Mucosa of stomach (tissue), 1 donor: ENCODE results near the gene TRDN.

Experiments
- H3K27me3 ChIP-seq: one replicate; pipeline ENCODE4 v1.7.0; 2013; ENCODE audit warnings: mild to moderate bottlenecking, low read length; ENCODE audit not compliant: control insufficient read depth, insufficient read depth
- H3K36me3 ChIP-seq: one replicate; pipeline ENCODE4 v1.7.0; 2013; ENCODE audit warnings: low read length; ENCODE audit not compliant: control insufficient read depth, insufficient read depth
- H3K4me1 ChIP-seq: one replicate; pipeline ENCODE4 v1.7.0; 2013; ENCODE audit warnings: mild to moderate bottlenecking, low read length; ENCODE audit not compliant: control insufficient read depth, insufficient read depth
- H3K4me3 ChIP-seq: one replicate; pipeline ENCODE4 v1.7.0; 2013; ENCODE audit warnings: low read length
- H3K9ac ChIP-seq: one replicate; pipeline ENCODE4 v1.7.0; 2013; ENCODE audit warnings: mild to moderate bottlenecking, low read length, moderate library complexity
- H3K9me3 ChIP-seq: one replicate; pipeline ENCODE4 v1.7.0; 2013; ENCODE audit warnings: mild to moderate bottlenecking, low read length, moderate library complexity; ENCODE audit not compliant: control insufficient read depth
- donor health status: Pancreatic carcinoma.

The TRDN gene

DNA sequence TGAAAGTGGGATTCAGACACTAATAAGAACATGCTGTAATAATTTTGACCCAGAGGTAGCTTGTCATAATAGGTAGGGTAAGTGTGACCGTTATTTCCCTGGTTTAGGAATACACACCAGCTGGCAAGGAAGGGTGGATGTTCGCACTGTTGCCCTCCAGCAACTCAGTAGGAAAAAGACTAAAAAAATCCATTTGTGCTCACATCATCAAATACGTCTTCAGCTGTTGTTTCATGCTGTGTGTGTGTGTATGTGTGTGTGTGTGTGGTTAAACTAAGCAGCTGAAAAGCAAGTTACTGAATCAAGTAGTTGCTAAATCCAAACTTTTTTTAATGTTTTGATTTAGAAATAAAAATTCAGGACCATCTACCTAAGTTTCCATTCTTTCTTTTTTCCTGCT, 218.7 kb downstream of the TRDN start:
- Histone ChIP-seq H3K4me1 (no peaks in the 10 kb centered on the region), H3K9ac (no peak overlapping the region), H3K4me3 (no peak overlapping the region), H3K27me3 (no peaks in the 10 kb centered on the region), H3K9me3 (no peaks in the 10 kb centered on the region), H3K36me3 (no peaks in the 10 kb centered on the region)

DNA sequence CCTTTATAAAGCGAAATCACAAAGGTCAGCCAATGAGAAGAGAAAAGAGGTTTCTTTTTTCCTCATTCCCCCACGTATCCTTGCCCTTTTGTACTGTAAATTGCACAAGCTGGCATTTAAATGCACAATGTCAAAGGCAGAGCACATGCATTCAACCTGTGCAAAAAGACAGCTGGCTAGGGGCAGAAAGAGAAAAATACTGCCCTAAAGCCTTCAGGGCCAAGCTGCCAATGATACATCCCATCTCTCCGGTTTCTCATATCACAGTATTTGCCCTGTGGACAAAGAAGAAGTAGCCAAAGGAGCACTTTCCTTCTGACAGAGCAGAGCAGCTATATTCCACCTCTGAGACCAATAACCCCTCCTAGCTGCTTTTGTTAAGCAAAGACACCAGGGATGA, 219.2 kb downstream of the TRDN start:
- H3K36me3 ChIP-seq = no peaks in the 10 kb centered on the region
- no peak overlapping the region for H3K4me3 ChIP-seq
- H3K4me1 ChIP-seq = no peaks in the 10 kb centered on the region
- H3K9ac ChIP-seq = no peak overlapping the region
- H3K27me3 ChIP-seq = no peaks in the 10 kb centered on the region
- H3K9me3 ChIP-seq = no peaks in the 10 kb centered on the region

DNA sequence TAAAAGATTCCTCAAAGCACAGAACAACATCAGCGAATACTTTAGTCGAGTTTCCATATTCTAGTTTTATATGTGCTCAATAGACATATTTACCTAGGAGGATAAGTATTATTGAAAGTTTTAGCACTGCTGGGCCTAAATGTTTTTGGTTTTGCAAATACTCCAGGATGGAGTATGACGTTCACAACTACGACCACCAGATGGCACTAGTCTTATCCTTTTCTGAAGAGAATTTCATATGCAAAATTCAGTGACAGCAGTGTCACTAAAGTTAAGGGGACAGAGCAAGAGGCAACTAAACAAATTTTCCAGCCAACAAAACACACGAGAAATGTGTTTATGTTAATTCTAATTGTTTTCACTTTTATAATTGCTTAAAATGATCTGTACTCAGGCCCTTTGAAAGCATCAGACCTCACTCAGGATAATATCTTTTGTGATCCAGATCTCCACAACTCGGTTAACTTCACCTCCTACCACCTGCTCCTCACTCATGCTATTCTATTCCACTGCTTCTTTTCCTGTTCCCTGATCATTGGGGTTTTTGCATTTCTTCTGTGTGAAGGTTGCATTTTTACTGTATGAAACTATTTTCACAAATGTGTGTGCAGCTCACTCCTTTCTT, 220.8 kb downstream of the TRDN start:
- H3K4me1 ChIP-seq = no peaks in the 10 kb centered on the region
- H3K27me3 ChIP-seq = no peaks in the 10 kb centered on the region
- no peaks in the 10 kb centered on the region for H3K36me3 ChIP-seq
- H3K9ac ChIP-seq = no peak overlapping the region
- H3K9me3 ChIP-seq = no peaks in the 10 kb centered on the region
- H3K4me3 ChIP-seq = no peak overlapping the region

DNA sequence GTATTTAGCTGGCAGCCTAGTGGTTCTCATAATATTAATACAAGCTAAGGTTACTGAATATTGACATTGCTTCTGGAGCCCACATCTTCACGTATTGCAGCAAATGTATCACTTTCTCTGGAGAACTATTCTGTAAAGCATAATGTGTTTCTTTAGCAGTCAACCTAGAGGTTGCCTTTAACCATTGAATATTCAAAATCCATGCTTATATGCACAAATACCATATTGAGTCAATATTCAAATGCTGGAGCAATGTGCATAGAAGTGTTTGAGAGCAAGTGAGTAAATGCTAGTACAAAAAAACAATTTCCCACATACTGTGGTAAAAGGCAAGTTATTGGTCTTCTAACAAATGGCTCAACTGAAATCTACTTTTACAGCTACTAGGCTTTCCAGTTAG, 231.8 kb downstream of the TRDN start:
- no peaks in the 10 kb centered on the region for H3K4me1 ChIP-seq
- no peak overlapping the region for H3K9ac ChIP-seq
- H3K4me3 ChIP-seq = no peak overlapping the region
- H3K9me3 ChIP-seq = no peaks in the 10 kb centered on the region
- no peaks in the 10 kb centered on the region for H3K36me3 ChIP-seq
- H3K27me3 ChIP-seq = no peaks in the 10 kb centered on the region

- Histone ChIP-seq H3K4me3 (no peak overlapping the region), H3K27me3 (no peaks in the 10 kb centered on the region), H3K4me1 (no peaks in the 10 kb centered on the region), H3K9ac (no peak overlapping the region), H3K36me3 (no peaks in the 10 kb centered on the region), H3K9me3 (no peaks in the 10 kb centered on the region)
Observed at GRCh38 chr6:123402052-123402451, 234.7 kb downstream of the TRDN start.

GRCh38 chr6:123398072-123398471, 238.7 kb downstream of the TRDN start:
- Histone ChIP-seq H3K27me3 (no peaks in the 10 kb centered on the region), H3K4me1 (no peaks in the 10 kb centered on the region), H3K36me3 (no peaks in the 10 kb centered on the region), H3K4me3 (no peak overlapping the region), H3K9ac (no peak overlapping the region), H3K9me3 (no peaks in the 10 kb centered on the region)

- H3K9me3 ChIP-seq = no peaks in the 10 kb centered on the region
- H3K9ac ChIP-seq = no peak overlapping the region
- H3K36me3 ChIP-seq = no peaks in the 10 kb centered on the region
- no peaks in the 10 kb centered on the region for H3K27me3 ChIP-seq
- H3K4me3 ChIP-seq = no peak overlapping the region
- H3K4me1 ChIP-seq = no peaks in the 10 kb centered on the region
Observed at GRCh38 chr6:123393331-123393730, 243.4 kb downstream of the TRDN start.

DNA sequence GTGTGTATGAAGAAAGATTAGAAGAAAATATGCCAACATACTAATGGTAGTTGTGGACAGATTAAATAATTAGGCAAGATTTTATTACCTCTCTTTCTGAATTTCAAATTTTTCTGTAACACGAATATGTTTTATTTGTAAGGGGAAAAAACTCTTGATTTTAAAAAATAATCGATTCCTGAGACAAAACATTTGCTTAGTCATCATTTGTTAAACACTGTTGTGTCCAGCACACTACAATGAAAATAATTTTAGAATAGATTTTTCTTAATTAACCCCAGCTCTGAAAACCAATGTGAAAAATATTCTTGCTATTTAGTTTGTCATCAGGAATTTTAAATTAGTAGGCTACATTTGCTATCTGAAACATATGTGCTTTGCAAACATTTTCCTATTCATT, 253.0 kb downstream of the TRDN start:
- no peaks in the 10 kb centered on the region for H3K9me3 ChIP-seq
- no peaks in the 10 kb centered on the region for H3K36me3 ChIP-seq
- no peak overlapping the region for H3K9ac ChIP-seq
- no peaks in the 10 kb centered on the region for H3K4me1 ChIP-seq
- H3K4me3 ChIP-seq = no peak overlapping the region
- H3K27me3 ChIP-seq = no peaks in the 10 kb centered on the region

GRCh38 chr6:123380257-123380656, 256.5 kb downstream of the TRDN start:
- H3K9me3 ChIP-seq = no peaks in the 10 kb centered on the region
- no peaks in the 10 kb centered on the region for H3K27me3 ChIP-seq
- no peak overlapping the region for H3K9ac ChIP-seq
- no peaks in the 10 kb centered on the region for H3K4me1 ChIP-seq
- H3K4me3 ChIP-seq = no peak overlapping the region
- H3K36me3 ChIP-seq = no peaks in the 10 kb centered on the region

DNA sequence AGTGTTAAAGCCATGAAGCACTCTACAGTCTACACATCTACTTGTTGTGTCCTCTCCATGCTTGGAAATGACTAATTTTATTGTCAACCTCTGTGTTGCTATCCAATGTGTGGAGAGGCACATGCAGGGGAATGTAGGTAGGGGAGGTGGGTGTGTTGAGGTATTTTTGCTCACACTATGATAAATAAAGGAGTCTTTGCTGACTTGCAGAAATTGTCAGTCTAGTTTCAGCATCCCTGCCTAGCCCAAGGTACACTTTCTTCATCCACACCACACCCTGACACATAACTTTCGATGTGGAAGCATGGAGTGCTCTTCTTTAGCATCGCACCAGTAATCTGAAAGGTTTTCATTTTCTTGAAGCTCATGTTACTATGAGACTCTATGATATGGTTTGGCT, 264.0 kb downstream of the TRDN start:
- no peak overlapping the region for H3K9ac ChIP-seq
- no peaks in the 10 kb centered on the region for H3K4me1 ChIP-seq
- H3K27me3 ChIP-seq = no peaks in the 10 kb centered on the region

DNA sequence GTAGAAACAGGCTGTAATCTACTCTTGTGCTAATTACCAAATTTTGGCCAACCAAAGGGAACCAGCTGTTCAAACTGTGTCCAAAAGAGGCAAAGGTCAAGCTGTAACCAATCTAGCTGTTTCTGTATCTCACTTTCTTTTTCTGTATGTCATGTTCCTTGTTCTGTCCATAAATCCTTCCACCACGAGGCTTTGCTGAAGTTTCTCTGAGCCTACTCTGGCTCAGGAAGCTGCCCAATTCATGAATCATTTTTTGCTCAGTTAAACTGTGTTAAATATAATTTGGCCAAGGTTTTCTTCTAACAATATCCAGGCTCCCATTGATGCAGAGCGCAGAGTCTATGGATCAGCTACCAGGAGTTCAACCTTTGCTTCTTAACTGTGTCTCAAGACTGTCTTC, 272.8 kb downstream of the TRDN start:
- H3K27me3 ChIP-seq = no peaks in the 10 kb centered on the region
- H3K4me1 ChIP-seq = no peaks in the 10 kb centered on the region
- no peaks in the 10 kb centered on the region for H3K9me3 ChIP-seq
- no peaks in the 10 kb centered on the region for H3K36me3 ChIP-seq
- H3K4me3 ChIP-seq = no peak overlapping the region
- H3K9ac ChIP-seq = no peak overlapping the region

More for the DNA sequence above, 264.0 kb downstream of the TRDN start:
- Histone ChIP-seq H3K4me3 (no peak overlapping the region), H3K36me3 (no peaks in the 10 kb centered on the region), H3K9me3 (no peaks in the 10 kb centered on the region)

DNA sequence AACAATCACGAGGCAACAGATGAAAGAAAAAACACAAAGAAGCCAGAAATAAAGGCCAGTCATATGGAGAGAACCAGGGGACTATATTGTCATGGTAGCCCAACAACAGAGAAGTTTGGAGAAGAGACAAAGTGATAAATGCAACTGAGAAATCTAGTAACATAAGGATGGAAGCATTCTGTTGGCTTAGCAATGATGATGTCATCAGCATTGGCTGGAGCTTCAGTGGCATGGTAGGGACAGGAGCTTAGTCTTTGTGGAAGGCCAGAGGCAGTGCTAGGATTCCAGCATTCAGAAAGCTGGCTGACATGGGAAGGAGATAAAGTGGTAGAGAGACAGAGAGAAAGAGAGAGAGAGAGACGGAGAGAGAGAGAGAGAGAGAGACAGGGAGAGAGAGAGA, 276.4 kb downstream of the TRDN start:
- Histone ChIP-seq H3K27me3 (no peaks in the 10 kb centered on the region), H3K36me3 (no peaks in the 10 kb centered on the region), H3K4me3 (no peak overlapping the region), H3K4me1 (no peaks in the 10 kb centered on the region), H3K9me3 (no peaks in the 10 kb centered on the region), H3K9ac (no peak overlapping the region)

DNA sequence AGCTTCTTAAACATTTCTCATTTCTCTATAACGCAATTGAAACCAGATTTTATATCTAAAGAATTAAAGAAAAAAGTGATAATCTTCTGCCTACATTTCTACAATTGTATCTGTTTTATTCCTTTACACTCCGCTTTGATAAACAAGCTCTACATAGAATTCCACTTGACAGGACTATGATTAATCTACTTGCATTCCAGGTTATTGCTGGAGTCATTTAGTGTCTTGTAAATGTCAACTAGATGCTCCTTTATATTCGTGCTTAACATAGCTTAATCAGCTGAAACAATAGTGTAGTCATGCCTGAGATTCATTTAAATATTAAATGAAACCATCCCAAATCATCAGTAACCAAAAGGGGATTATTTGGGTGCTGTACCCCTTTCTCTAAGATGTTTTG, 284.0 kb downstream of the TRDN start:
- H3K4me1 ChIP-seq = no peaks in the 10 kb centered on the region
- H3K9ac ChIP-seq = no peak overlapping the region
- H3K4me3 ChIP-seq = no peak overlapping the region
- H3K9me3 ChIP-seq = no peaks in the 10 kb centered on the region
- H3K36me3 ChIP-seq = no peaks in the 10 kb centered on the region
- no peaks in the 10 kb centered on the region for H3K27me3 ChIP-seq
